Activated CD4-positive, CD25-positive, alpha-beta regulatory T cell (primary cell): ENCODE data around the gene ARHGEF10L.

Source experiments
- DNase-seq, 4 experiments: peaks; one replicate each; lab custom pipeline; 2025; lab: John Stamatoyannopoulos, UW

ARHGEF10L gene

GRCh38 chr1:17567582-17567981 lies 28.1 kb downstream of the ARHGEF10L start:
- no peak for DNase-seq

GRCh38 chr1:17568014-17568900 lies 28.8 kb downstream of the ARHGEF10L start:
- no peak for DNase-seq

GRCh38 chr1:17569200-17570139 lies 30.0 kb downstream of the ARHGEF10L start:
- no peak for DNase-seq

GRCh38 chr1:17570228-17570627 lies 30.7 kb downstream of the ARHGEF10L start:
- no peak for DNase-seq

GRCh38 chr1:17572264-17572985 lies 32.9 kb downstream of the ARHGEF10L start:
- no peak for DNase-seq

- DNase-seq: no peak
These were observed 34.1 kb downstream of the ARHGEF10L start for GRCh38 chr1:17573518-17574041.

- no peak for DNase-seq
These were observed 35.0 kb downstream of the ARHGEF10L start for GRCh38 chr1:17574516-17574915.

- DNase-seq: no peak
These were observed 36.5 kb downstream of the ARHGEF10L start for GRCh38 chr1:17575797-17576518.

- no peak for DNase-seq
These were observed 37.0 kb downstream of the ARHGEF10L start for GRCh38 chr1:17576519-17576853.

- no peak for DNase-seq
These were observed 38.4 kb downstream of the ARHGEF10L start for GRCh38 chr1:17577907-17578297.

- no peak for DNase-seq
These were observed 40.7 kb downstream of the ARHGEF10L start for GRCh38 chr1:17579951-17580939.

- DNase-seq: no peak
These were observed 42.1 kb downstream of the ARHGEF10L start for GRCh38 chr1:17581389-17582123.

GRCh38 chr1:17582124-17582774 lies 42.8 kb downstream of the ARHGEF10L start:
- no peak for DNase-seq

GRCh38 chr1:17584539-17584938 lies 45.0 kb downstream of the ARHGEF10L start:
- no peak for DNase-seq

- DNase-seq: no peak
These were observed 45.9 kb downstream of the ARHGEF10L start for GRCh38 chr1:17585266-17585987.

GRCh38 chr1:17586172-17586964 lies 46.9 kb downstream of the ARHGEF10L start:
- no peak for DNase-seq

- DNase-seq: no peak
These were observed 48.2 kb downstream of the ARHGEF10L start for GRCh38 chr1:17587693-17588047.
